Bronchial epithelial cell (primary cell): Measurements from ENCODE around the gene UNC93B1. TPM values are rescaled to one million over a fixed set of nuclear protein-coding genes. Genes with fewer than 3 reads are reported as not detected.
"Not testable (repeated sequence)": the region's sequence is repeated elsewhere in the genome, so short reads cannot be mapped to it uniquely, and the experiment has no call there.

Source experiments
- DNase-seq: peaks from one replicate; pipeline ENCODE4 v3.0.0-alpha.2; 2010; ENCODE audit warnings: low read depth
- FAIRE-seq: peaks from 2 replicates; lab custom pipeline; 2011; peaks lifted over from hg19 to GRCh38; lab: Jason Lieb, UNC
- H3K27me3 ChIP-seq: 2 replicates; pipeline ENCODE4 v1.5.1; 2011; ENCODE audit warnings: low read length; ENCODE audit not compliant: control insufficient read depth, insufficient read depth
- H3K36me3 ChIP-seq: 2 replicates; pipeline ENCODE4 v1.5.1; 2011; ENCODE audit warnings: low read length; ENCODE audit not compliant: control insufficient read depth, insufficient read depth
- H3K4me3 ChIP-seq: 2 replicates; pipeline ENCODE4 v1.5.1; 2011; ENCODE audit warnings: mild to moderate bottlenecking, low read depth, low read length, control low read depth
- CTCF ChIP-seq: IDR thresholded peaks from 2 replicates; pipeline ENCODE4 v1.5.1; 2011; ENCODE audit warnings: mild to moderate bottlenecking, moderate library complexity, low read length, control low read depth, inconsistent platforms; ENCODE audit not compliant: insufficient read depth, severe bottlenecking
- total RNA-seq: library from RNA; depleted of rRNA; stranded (reverse); fragments of >200 nt; gene quantifications from 2 replicates; pipeline ENCODE4 v1.2.1, GENCODE V29; 2014

Gene UNC93B1
- total RNA-seq, 1 donor from 2014 or later, result 56.3 TPM

DNA sequence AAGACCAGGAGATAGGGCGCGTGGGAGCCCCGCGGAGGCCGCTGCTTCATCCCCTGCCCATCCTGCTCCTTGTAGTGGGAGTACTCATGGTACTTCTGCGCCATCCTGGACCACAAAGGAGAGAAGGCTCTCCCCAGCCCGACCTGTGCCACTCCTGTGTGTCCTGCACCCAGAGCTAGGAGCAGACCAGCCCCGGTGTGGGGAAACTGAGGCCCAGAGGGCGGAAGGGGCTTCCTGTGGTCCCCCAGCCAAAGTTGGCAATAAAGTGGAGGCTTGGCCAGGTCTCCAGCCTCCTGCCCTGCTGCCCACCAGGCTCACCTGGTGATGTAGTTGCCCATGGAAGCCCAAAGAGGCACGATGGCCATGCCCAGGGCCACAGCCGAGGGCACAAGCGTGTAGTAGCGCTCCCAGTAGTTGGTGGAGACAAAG lies 4.7 kb downstream of the UNC93B1 start:
- Histone ChIP-seq H3K27me3 (no peaks in the 10 kb centered on the region), H3K4me3 (no peak overlapping the region), H3K36me3 (no peaks in the 10 kb centered on the region)
- DNase-seq (no peak), FAIRE-seq (no peak)
- no peak for TF ChIP-seq CTCF

GRCh38 chr11:67998150-67999045 lies 5.5 kb downstream of the UNC93B1 start:
- no peak for TF ChIP-seq CTCF
- H3K36me3 ChIP-seq, result no peaks in the 10 kb centered on the region
- H3K27me3 ChIP-seq, result no peaks in the 10 kb centered on the region
- no peak for DNase-seq
- no peak overlapping the region for H3K4me3 ChIP-seq
- FAIRE-seq, result no peak

GRCh38 chr11:67997475-67997921 lies 6.4 kb downstream of the UNC93B1 start:
- Histone ChIP-seq H3K27me3 (no peaks in the 10 kb centered on the region), H3K4me3 (no peak overlapping the region), H3K36me3 (no peaks in the 10 kb centered on the region)
- DNase-seq (no peak), FAIRE-seq (no peak)
- no peak for TF ChIP-seq CTCF

GRCh38 chr11:67996622-67997474 lies 7.0 kb downstream of the UNC93B1 start:
- no peak for TF ChIP-seq CTCF
- no peak for FAIRE-seq
- Histone ChIP-seq H3K4me3 (no peak overlapping the region), H3K27me3 (no peaks in the 10 kb centered on the region), H3K36me3 (no peaks in the 10 kb centered on the region)
- DNase-seq, result no peak

DNA sequence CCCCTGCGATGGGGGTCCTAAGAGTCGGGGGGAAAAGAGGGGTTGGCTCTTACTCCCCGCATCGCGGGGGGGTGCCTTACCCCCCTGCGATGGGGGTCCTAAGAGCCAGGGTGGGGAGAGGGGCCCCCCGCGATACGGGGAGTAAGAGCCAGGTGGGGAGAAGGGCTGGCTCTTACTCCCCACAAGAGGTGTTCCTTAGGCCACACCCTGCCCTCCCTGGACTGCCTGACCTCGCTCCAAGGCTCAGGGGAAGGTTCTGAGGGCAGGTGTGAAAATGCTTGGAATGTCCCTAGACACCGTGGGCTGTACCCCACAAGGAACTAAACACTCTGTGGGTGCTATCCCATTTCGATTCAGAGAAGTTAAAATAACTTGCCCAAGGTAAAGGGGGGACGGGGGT lies 7.8 kb downstream of the UNC93B1 start:
- Histone ChIP-seq H3K4me3 (no peak overlapping the region), H3K27me3 (no peaks in the 10 kb centered on the region), H3K36me3 (no peaks in the 10 kb centered on the region)
- no peak for TF ChIP-seq CTCF
- DNase-seq, result no peak
- FAIRE-seq, result no peak

DNA sequence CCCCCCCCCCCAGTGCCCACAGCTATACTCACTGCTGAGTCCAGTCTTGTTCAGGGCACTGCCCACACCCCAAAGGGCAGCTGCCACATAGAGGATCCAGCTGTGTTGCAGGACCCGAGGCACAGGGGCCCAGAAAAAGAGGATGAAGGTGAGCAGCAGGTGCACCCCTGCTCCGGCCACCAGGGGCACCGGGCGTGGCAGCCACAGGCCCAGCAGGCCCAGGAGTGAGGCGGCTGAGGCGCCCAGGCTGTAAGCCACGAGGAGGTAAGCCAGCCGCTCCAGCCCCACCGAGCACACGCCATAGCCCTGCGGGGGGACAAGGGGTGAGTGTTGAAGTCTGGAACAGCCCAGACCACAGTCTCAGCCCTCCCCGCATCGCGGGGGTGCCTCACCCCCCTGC lies 8.3 kb downstream of the UNC93B1 start:
- H3K36me3 ChIP-seq, H3K4me3 ChIP-seq, H3K27me3 ChIP-seq, DNase-seq, FAIRE-seq: not testable (repeated sequence)

GRCh38 chr11:67995129-67995528 lies 8.8 kb downstream of the UNC93B1 start:
- H3K27me3 ChIP-seq, FAIRE-seq, H3K4me3 ChIP-seq, DNase-seq, H3K36me3 ChIP-seq: not testable (repeated sequence)

- not testable (repeated sequence) for FAIRE-seq, H3K36me3 ChIP-seq, H3K27me3 ChIP-seq, H3K4me3 ChIP-seq, DNase-seq
Measured at GRCh38 chr11:67994387-67994786, 9.5 kb downstream of the UNC93B1 start.
